T-helper 2 cell treated with Interferon-gamma antibody and Interleukin-4, amounts not matched to agents 5 μg/mL and 100 μg/mL, for 36 hours (primary cell): ENCODE results near the gene IL23A.
A peak's percentile ranks its signal among the peaks of the same experiment; 100 is the strongest.

Source experiments
- DNase-seq: peaks from one replicate; pipeline ENCODE4 v3.0.0; 2021; ENCODE audit warnings: low spot score
- H3K27ac Mint-ChIP-seq: one replicate; pipeline ENCODE4 v1.8.0; 2021; ENCODE audit warnings: mild to moderate bottlenecking, mixed read lengths
- H3K27me3 Mint-ChIP-seq: one replicate; pipeline ENCODE4 v1.8.0; 2021; ENCODE audit warnings: low read depth, mixed read lengths
- H3K36me3 Mint-ChIP-seq: one replicate; pipeline ENCODE4 v1.8.0; 2021; ENCODE audit warnings: low read depth, mixed read lengths
- H3K4me1 Mint-ChIP-seq: one replicate; pipeline ENCODE4 v1.8.0; 2021; ENCODE audit warnings: low read depth, mixed read lengths
- H3K4me3 Mint-ChIP-seq: one replicate; pipeline ENCODE4 v1.8.0; 2022; ENCODE audit warnings: mild to moderate bottlenecking, moderate library complexity, mixed read lengths
- H3K9me3 Mint-ChIP-seq: one replicate; pipeline ENCODE4 v1.8.0; 2021; ENCODE audit warnings: mixed read lengths

Gene IL23A

GRCh38 chr12:56361487-56362129, 22.9 kb downstream of the IL23A start:
- Mint-ChIP-seq H3K4me3 (peak overlapping the region; percentile 96), H3K27me3 (no peaks in the 10 kb centered on the region), H3K4me1 (peaks cover 23% of the 10 kb centered on the region), H3K36me3 (peaks cover 7% of the 10 kb centered on the region), H3K27ac (no peak overlapping the region), H3K9me3 (no peaks in the 10 kb centered on the region)
- no peak for DNase-seq

- H3K4me1 Mint-ChIP-seq = peaks cover 23% of the 10 kb centered on the region
- peak within 1 kb of the TSS; percentile 96 for H3K4me3 Mint-ChIP-seq
- no peak for DNase-seq
- peak within 1 kb of the TSS; percentile 36 for H3K27ac Mint-ChIP-seq
- no peaks in the 10 kb centered on the region for H3K27me3 Mint-ChIP-seq
- H3K36me3 Mint-ChIP-seq = peaks cover 5% of the 10 kb centered on the region
- H3K9me3 Mint-ChIP-seq = no peaks in the 10 kb centered on the region
Observed at GRCh38 chr12:56362130-56363059, 23.7 kb downstream of the IL23A start, which contains the start of gene APOF. Gene APOF (minus strand): TSS chr12:56362857. CDS start chr12:56362745, 112 bp downstream.

- Mint-ChIP-seq H3K4me3 (no peak overlapping the region), H3K9me3 (no peaks in the 10 kb centered on the region), H3K4me1 (no peaks in the 10 kb centered on the region), H3K27me3 (peaks cover 8% of the 10 kb centered on the region), H3K27ac (no peak overlapping the region), H3K36me3 (no peaks in the 10 kb centered on the region)
- no peak for DNase-seq
Observed at GRCh38 chr12:56366948-56367347, 28.3 kb downstream of the IL23A start.

GRCh38 chr12:56373515-56373914, 34.8 kb downstream of the IL23A start:
- H3K4me3 Mint-ChIP-seq = no peak overlapping the region
- peaks cover 13% of the 10 kb centered on the region for H3K27me3 Mint-ChIP-seq
- H3K36me3 Mint-ChIP-seq = peaks cover 1% of the 10 kb centered on the region
- no peak for DNase-seq
- H3K9me3 Mint-ChIP-seq = no peaks in the 10 kb centered on the region
- no peak overlapping the region for H3K27ac Mint-ChIP-seq
- no peaks in the 10 kb centered on the region for H3K4me1 Mint-ChIP-seq

- H3K27ac Mint-ChIP-seq = no peak overlapping the region
- no peak for DNase-seq
- H3K4me3 Mint-ChIP-seq = no peak overlapping the region
- H3K4me1 Mint-ChIP-seq = no peaks in the 10 kb centered on the region
- no peaks in the 10 kb centered on the region for H3K9me3 Mint-ChIP-seq
- H3K27me3 Mint-ChIP-seq = peaks cover 12% of the 10 kb centered on the region
- H3K36me3 Mint-ChIP-seq = peaks cover 1% of the 10 kb centered on the region
Observed at GRCh38 chr12:56374726-56375597, 36.3 kb downstream of the IL23A start.

GRCh38 chr12:56375598-56376434, 37.1 kb downstream of the IL23A start:
- peaks cover 1% of the 10 kb centered on the region for H3K36me3 Mint-ChIP-seq
- no peak overlapping the region for H3K4me3 Mint-ChIP-seq
- no peak for DNase-seq
- H3K27me3 Mint-ChIP-seq = peaks cover 13% of the 10 kb centered on the region
- H3K27ac Mint-ChIP-seq = no peak overlapping the region
- no peaks in the 10 kb centered on the region for H3K4me1 Mint-ChIP-seq
- H3K9me3 Mint-ChIP-seq = no peaks in the 10 kb centered on the region

- no peak overlapping the region for H3K27ac Mint-ChIP-seq
- no peak overlapping the region for H3K4me3 Mint-ChIP-seq
- peaks cover 7% of the 10 kb centered on the region for H3K27me3 Mint-ChIP-seq
- no peak for DNase-seq
- H3K9me3 Mint-ChIP-seq = no peaks in the 10 kb centered on the region
- no peaks in the 10 kb centered on the region for H3K4me1 Mint-ChIP-seq
- H3K36me3 Mint-ChIP-seq = peaks cover 1% of the 10 kb centered on the region
Observed at GRCh38 chr12:56377310-56377988, 38.8 kb downstream of the IL23A start.

- no peak for DNase-seq
- peaks cover 1% of the 10 kb centered on the region for H3K36me3 Mint-ChIP-seq
- no peaks in the 10 kb centered on the region for H3K4me1 Mint-ChIP-seq
- H3K9me3 Mint-ChIP-seq = no peaks in the 10 kb centered on the region
- no peak overlapping the region for H3K4me3 Mint-ChIP-seq
- no peak overlapping the region for H3K27ac Mint-ChIP-seq
- peaks cover 7% of the 10 kb centered on the region for H3K27me3 Mint-ChIP-seq
Observed at GRCh38 chr12:56377989-56378316, 39.3 kb downstream of the IL23A start.

- H3K4me3 Mint-ChIP-seq = no peak overlapping the region
- no peaks in the 10 kb centered on the region for H3K4me1 Mint-ChIP-seq
- no peaks in the 10 kb centered on the region for H3K36me3 Mint-ChIP-seq
- peaks cover 4% of the 10 kb centered on the region for H3K27me3 Mint-ChIP-seq
- DNase-seq = no peak
- H3K9me3 Mint-ChIP-seq = no peaks in the 10 kb centered on the region
- H3K27ac Mint-ChIP-seq = no peak overlapping the region
Observed at GRCh38 chr12:56382611-56383010, 43.9 kb downstream of the IL23A start.

- DNase-seq = no peak
- Mint-ChIP-seq H3K9me3 (no peaks in the 10 kb centered on the region), H3K4me3 (no peak overlapping the region), H3K4me1 (no peaks in the 10 kb centered on the region), H3K27ac (no peak overlapping the region), H3K36me3 (no peaks in the 10 kb centered on the region), H3K27me3 (peaks cover 2% of the 10 kb centered on the region)
Observed at GRCh38 chr12:56385873-56386272, 47.2 kb downstream of the IL23A start.

GRCh38 chr12:56387152-56387736, 48.6 kb downstream of the IL23A start:
- no peaks in the 10 kb centered on the region for H3K4me1 Mint-ChIP-seq
- no peak overlapping the region for H3K27ac Mint-ChIP-seq
- H3K27me3 Mint-ChIP-seq = no peaks in the 10 kb centered on the region
- DNase-seq = no peak
- no peaks in the 10 kb centered on the region for H3K9me3 Mint-ChIP-seq
- H3K36me3 Mint-ChIP-seq = peaks cover 2% of the 10 kb centered on the region
- H3K4me3 Mint-ChIP-seq = no peak overlapping the region

- no peak for DNase-seq
- Mint-ChIP-seq H3K9me3 (no peaks in the 10 kb centered on the region), H3K4me1 (no peaks in the 10 kb centered on the region), H3K27me3 (peaks cover 2% of the 10 kb centered on the region), H3K27ac (no peak overlapping the region), H3K4me3 (no peak overlapping the region), H3K36me3 (peaks cover 2% of the 10 kb centered on the region)
Observed at GRCh38 chr12:56389412-56389811, 50.7 kb downstream of the IL23A start.
